8988T (cell line): ENCODE measurements around the gene SYNPO.
A peak's percentile ranks its signal among the peaks of the same experiment; 100 is the strongest.

Experiments used
- DNase-seq: peaks from one replicate; pipeline ENCODE4 v3.0.0; 2011

The SYNPO gene

GRCh38 chr5:150625831-150626746, 14.4 kb upstream of the SYNPO start:
- DNase-seq = no peak

- no peak for DNase-seq
These were observed 13.6 kb upstream of the SYNPO start for GRCh38 chr5:150626853-150627276.

GRCh38 chr5:150627731-150628545, 12.5 kb upstream of the SYNPO start:
- no peak for DNase-seq

- DNase-seq = no peak
These were observed 11.4 kb upstream of the SYNPO start for GRCh38 chr5:150628936-150629485.

GRCh38 chr5:150630016-150630415, 10.4 kb upstream of the SYNPO start:
- DNase-seq = no peak

GRCh38 chr5:150630461-150631325, 9.8 kb upstream of the SYNPO start:
- no peak for DNase-seq

- no peak for DNase-seq
These were observed 9.1 kb upstream of the SYNPO start for GRCh38 chr5:150631326-150631701.

GRCh38 chr5:150632305-150633160, 7.9 kb upstream of the SYNPO start:
- DNase-seq = no peak

- DNase-seq = no peak
These were observed 7.0 kb upstream of the SYNPO start for GRCh38 chr5:150633429-150633828.

GRCh38 chr5:150636391-150637244, 3.8 kb upstream of the SYNPO start:
- DNase-seq = no peak

GRCh38 chr5:150637245-150638052, 3.0 kb upstream of the SYNPO start:
- DNase-seq = peak; percentile 64

GRCh38 chr5:150638053-150638444, 2.4 kb upstream of the SYNPO start:
- DNase-seq = no peak

GRCh38 chr5:150638488-150639376, 1.7 kb upstream of the SYNPO start:
- no peak for DNase-seq

- no peak for DNase-seq
These were observed 1.1 kb upstream of the SYNPO start for GRCh38 chr5:150639377-150639692.

GRCh38 chr5:150639751-150640150, 709 bp upstream of the SYNPO start:
- no peak for DNase-seq

- DNase-seq = no peak
These were observed 628 bp downstream of the SYNPO start for GRCh38 chr5:150641006-150641570.

GRCh38 chr5:150641824-150642566, 1.5 kb downstream of the SYNPO start:
- no peak for DNase-seq

GRCh38 chr5:150642567-150642927, 2.1 kb downstream of the SYNPO start:
- DNase-seq = peak; percentile 79
